ENCODE measurements around the gene CERCAM.
"Not testable (repeated sequence)": the region's sequence is repeated elsewhere in the genome, so short reads cannot be mapped to it uniquely, and the experiment has no call there.

The CERCAM gene

GRCh38 chr9:128393970-128394369, 26.7 kb upstream of the CERCAM start:
- no peak for DNase-seq

DNA sequence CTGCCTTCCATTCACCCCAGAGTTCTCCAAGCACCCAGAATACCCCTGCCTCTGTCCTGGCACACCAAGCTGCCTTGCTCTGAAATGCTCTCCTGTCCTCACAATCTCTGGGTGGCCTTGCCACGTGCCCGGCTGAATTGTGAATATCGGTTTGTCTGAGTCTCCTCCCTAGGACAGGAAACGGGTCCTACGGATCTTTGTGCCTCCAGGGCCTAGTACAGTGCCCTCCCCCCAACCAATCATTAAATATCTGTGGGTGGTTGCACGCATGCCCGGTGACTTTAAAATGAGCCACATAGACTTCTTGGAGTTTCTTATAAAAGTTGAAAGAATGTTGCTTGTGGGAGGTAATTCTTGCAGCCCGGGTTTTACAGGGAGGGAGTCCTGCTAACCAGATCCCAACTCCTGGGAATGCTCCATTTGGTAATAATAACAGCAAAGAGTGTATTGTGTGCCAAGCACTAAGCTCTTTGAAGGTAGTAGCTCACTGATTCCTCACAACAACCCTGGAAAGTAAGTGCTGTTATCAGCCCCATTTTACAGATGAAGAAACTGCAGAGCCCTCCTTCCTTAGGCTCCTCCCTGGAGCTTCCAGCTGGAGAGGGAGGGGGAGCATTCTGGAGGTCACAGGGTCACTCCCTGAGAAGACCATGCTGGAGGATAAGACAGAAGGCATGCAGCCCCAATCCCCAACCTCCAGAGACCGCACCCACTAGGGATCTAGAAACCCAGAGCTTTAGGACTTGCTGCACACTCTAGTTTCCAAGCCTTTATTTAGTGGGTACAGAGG, 26.1 kb upstream of the CERCAM start:
- DNase-seq = no peak

- no peak for DNase-seq
Measured at GRCh38 chr9:128396970-128397613, 23.6 kb upstream of the CERCAM start.

GRCh38 chr9:128397831-128398230, 22.8 kb upstream of the CERCAM start:
- DNase-seq = no peak

DNA sequence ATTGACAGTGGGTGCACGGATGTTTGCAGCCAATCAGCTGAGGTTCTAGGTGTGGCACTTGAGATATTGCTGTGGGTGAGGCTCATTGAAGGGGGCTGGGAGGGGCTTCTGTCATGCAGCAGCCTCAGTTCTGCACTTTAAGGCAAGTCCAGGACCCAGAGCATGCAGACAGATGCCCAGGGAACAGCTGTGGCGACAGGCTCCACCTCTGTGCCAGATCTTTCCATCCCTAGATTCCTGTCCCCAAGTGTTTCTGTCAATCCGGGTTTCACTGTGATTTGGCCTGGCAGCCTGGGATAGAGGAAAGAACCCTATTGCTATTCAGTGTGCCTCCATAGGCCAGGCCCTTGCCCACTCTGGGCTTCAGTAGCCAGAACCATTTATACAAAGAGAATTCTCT, 20.8 kb upstream of the CERCAM start:
- DNase-seq = no peak

DNA sequence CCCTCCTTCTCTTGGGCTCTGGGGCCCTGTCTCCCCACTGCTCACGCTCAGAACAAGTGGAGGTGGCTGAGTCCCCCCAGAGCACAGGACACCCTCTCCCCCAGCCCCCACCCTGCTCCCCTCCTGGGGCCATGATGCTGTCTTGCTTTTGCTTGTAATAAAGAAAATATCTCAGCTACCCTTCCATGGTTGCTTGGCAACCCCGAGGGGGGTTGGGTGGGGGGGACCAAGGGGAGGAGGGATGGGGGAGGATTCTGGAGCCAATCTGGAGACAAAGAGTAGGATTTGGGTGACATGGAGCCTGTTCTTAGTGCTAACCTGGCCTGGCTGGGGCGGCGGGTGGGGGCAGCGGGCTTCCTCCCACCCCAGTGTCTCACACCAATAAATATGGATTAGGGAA, 16.1 kb upstream of the CERCAM start:
- DNase-seq = no peak

GRCh38 chr9:128405077-128405779, 15.4 kb upstream of the CERCAM start:
- DNase-seq = no peak

DNA sequence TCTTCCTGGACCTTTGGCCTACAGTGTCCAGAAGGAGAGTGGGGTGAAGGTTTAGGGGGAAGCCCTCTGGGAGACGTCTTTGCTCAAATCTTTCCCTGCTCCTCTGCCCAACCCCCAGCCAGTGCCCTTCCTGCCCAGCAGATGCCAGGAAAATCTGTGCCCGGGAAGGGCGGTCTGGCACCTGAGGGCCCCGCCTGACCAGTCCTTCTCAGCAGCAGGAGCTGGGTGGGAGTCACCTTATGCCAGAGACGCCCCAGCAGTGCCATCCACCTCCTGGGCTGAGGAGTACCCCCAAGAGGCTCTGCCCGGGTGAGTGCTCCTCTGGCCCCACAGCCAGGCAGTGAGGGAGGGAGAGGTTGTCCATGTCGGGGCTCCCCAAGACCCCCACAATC, 14.9 kb upstream of the CERCAM start:
- no peak for DNase-seq

DNA sequence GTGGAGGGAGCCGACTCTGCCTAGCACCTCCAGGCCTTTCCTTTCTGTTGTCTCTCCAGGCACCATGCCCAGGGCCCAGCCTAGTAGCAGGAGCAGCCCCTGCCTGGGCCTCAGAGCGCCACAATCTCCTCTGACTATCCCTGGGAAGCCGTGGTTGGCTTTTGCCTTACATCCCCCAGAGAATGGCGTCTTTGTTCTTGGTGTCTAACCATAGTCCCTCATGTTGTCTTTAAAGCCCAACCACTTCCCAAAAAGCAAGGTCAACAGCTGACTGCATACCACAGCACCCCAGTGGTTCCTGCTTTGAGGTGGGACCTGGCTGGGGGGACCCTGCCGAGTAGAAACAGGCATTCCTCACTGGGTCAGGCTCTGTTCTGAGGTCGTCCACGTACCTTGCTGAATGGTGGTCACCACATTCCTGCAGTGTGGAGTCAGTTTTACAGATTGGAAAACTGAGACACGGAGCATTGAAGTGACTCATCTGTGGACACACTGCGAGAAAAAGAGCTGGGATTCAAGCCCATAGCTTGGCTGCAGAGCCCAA, 13.7 kb upstream of the CERCAM start:
- DNase-seq = no peak

DNA sequence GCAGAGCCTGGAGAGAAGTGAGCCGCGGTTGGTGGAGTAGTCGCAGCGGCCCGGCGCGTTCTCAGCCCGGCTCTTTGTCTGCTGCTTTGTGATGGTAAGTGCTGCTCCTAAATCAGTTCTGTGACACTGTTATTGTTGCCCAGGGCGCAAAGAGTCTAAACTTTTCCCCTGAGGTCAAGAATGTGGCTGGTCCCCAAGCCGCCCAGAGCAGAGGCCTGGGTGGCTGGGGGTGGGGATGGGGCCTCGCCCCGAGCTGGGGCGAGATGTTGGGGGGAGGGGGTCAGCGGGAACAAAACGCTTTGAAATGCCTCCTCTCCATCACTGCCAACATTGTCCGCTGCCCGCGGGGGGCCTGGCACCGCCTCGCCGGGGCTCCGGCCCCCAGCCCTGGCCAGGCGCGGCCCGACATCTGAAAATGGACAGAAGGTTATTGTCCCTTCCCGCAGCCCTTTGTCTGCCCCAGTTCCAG, 11.7 kb upstream of the CERCAM start:
- no peak for DNase-seq

- no peak for DNase-seq
Measured at GRCh38 chr9:128409450-128409849, 11.2 kb upstream of the CERCAM start.

DNA sequence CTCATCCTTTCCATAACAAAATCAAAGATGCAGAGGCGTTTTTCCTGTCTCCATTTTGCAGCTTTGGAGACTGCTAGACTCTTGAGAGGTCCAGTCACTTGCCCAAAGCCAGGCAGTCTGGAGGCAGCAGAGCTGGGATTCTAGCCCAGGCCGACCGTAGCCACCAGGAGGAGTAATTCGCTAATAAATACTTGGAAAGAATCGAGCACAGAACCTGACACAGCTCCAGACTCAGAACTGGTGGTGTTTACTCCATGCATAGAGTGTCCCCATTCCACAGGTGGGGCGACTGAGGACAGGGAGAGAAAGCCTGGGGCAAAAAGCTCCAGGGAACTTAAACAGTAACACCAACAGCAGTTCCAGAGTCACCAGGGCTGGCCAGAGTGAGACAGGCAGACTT, 10.7 kb upstream of the CERCAM start:
- DNase-seq = no peak

GRCh38 chr9:128411364-128412119, 9.1 kb upstream of the CERCAM start:
- DNase-seq = no peak

DNA sequence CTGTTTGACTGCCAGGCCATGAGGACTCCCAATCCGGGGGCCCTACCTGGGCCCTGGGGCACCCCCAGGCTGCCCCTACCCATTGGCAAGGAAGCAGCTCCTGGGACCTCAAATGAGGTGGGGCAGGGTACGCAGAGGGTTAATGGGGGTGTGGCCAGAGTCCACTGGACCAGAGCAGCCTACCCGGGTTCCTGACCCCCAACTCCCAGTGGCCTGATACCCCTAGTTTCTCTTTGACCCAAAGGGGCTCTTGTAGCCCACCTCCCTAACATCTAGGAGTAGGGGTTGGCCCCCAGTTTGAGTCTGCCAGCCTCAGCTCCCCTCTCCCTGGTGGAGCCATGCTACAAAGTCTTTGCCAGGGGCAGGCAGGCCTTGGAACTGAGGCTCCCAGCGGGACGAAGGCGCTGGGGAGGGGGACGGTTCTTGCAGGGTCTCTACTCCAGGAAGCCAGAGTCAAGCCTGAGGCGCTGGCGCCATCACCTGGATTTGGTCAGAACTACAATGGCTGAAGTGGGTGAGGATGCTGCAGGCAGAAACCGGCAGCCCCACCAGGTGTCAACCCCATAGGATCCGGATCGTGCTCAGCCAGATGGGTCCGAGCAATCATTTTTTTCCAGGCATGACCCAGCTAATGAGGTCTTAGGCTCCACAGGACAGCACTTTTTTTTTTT, 8.4 kb upstream of the CERCAM start:
- DNase-seq = no peak

DNA sequence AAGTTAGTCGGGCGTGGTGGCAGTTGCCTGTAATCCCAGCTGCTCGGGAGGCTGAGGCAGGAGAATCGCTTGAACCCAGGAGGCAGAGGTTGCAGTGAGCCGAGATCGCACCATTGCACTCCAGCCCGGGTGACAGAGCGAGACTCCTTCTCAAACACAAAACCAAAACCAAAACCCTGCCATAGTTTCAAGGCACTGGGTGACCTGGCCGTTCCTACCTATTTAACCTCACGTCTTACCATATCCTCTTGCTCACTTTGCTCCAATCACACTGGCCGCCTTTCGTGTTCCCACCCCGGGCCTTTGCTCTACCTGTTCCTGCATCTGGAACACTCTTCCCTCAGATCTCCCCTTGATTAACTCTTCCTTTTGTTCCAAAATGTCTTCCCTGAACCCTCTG, 6.9 kb upstream of the CERCAM start:
- DNase-seq = not testable (repeated sequence)

- DNase-seq = no peak
Measured at GRCh38 chr9:128414461-128414860, 6.2 kb upstream of the CERCAM start.

GRCh38 chr9:128415281-128415680, 5.4 kb upstream of the CERCAM start:
- DNase-seq = no peak

- no peak for DNase-seq
Measured at GRCh38 chr9:128416014-128416413, 4.6 kb upstream of the CERCAM start.

GRCh38 chr9:128416432-128417019, 4.1 kb upstream of the CERCAM start:
- DNase-seq = no peak

- no peak for DNase-seq
Measured at GRCh38 chr9:128419061-128419925, 1.4 kb upstream of the CERCAM start.
